A549 (cell line): ENCODE measurements around the gene SLC51A. TPM values are rescaled to one million over a fixed set of nuclear protein-coding genes. Genes with fewer than 3 reads are reported as not detected.

Source experiments
- ATAC-seq, 2 experiments: fragments of 200-7000 bp in 1 of 2; fragments of >200 bp in 1 of 2; cut with Nextera tagmentation in 1 of 2; cut with Tn5 transposase in 1 of 2; 3 replicates each; pipeline versions ENCODE4 v1.8.0 to v1.9.1; 2018 to 2020; ENCODE audit warnings: mild to moderate bottlenecking in 1 of 2, moderate library complexity in 1 of 2
- CTCF ChIA-PET: fragments of 300-600 bp; sonication (Branson Sonifier 250); formaldehyde crosslinking; extraction: SDS; loops from one replicate; lab custom pipeline; 2021; ENCODE audit warnings: antibody characterized with exemption, inconsistent platforms; lab: Yijun Ruan, JAX
- POLR2A ChIA-PET: fragments of 350-600 bp; formaldehyde crosslinking; extraction: SDS; loops from one replicate; lab custom pipeline; 2021; ENCODE audit warnings: antibody characterized with exemption, inconsistent platforms; lab: Yijun Ruan, JAX
- DNase-seq, 2 experiments: peaks; one replicate each; pipeline versions ENCODE4 v3.0.0 to v3.0.0-alpha.2; 2011 to 2016; ENCODE audit warnings: low read depth in 1 of 2, low spot score in 1 of 2
- FAIRE-seq: peaks from 2 replicates; lab custom pipeline; 2011; peaks lifted over from hg19 to GRCh38; lab: Jason Lieb, UNC
- H3K27ac ChIP-seq, 2 experiments: fragments of >200 bp; sonication (Bioruptor Twin); formaldehyde crosslinking; 3 replicates each; pipeline ENCODE4 v1.5.1; 2016 to 2017
- H3K4me1 ChIP-seq: fragments of >200 bp; sonication (Bioruptor Twin); formaldehyde crosslinking; 3 replicates; pipeline ENCODE4 v1.6.1; 2016
- H3K4me2 ChIP-seq: fragments of >200 bp; sonication (Bioruptor Twin); formaldehyde crosslinking; 3 replicates; pipeline ENCODE4 v1.6.1; 2016
- H3K4me3 ChIP-seq: fragments of >200 bp; sonication (Bioruptor Twin); formaldehyde crosslinking; 3 replicates; pipeline ENCODE4 v1.5.1; 2016
- H3K9me3 ChIP-seq: fragments of >200 bp; sonication (Bioruptor Twin); formaldehyde crosslinking; 3 replicates; pipeline ENCODE4 v1.6.1; 2016
- CBX8 ChIP-seq: fragments of 200-600 bp; sonication (generic); IDR thresholded peaks from 2 replicates; pipeline ENCODE4 v1.6.1; 2016
- CTCF ChIP-seq: fragments of >200 bp; sonication (Bioruptor Twin); formaldehyde crosslinking; IDR thresholded peaks from 3 replicates; pipeline ENCODE4 v1.5.1; 2016
- HES2 ChIP-seq: fragments of >200 bp; sonication (Bioruptor Twin); formaldehyde crosslinking; IDR thresholded peaks from 2 replicates; pipeline ENCODE4 v1.6.1; 2016
- MAFK ChIP-seq: fragments of 450-650 bp; IDR thresholded peaks from 2 replicates; pipeline ENCODE4 v1.6.1; 2014; ENCODE audit not compliant: partially characterized antibody
- MAZ ChIP-seq: fragments of 150-350 bp; IDR thresholded peaks from 2 replicates; pipeline ENCODE4 v1.6.1; 2014; ENCODE audit warnings: antibody characterized with exemption, low read depth, low read length, borderline replicate concordance
- PHF8 ChIP-seq: fragments of 200-600 bp; sonication (generic); IDR thresholded peaks from 2 replicates; pipeline ENCODE4 v1.6.1; 2016; ENCODE audit warnings: low read depth, mild to moderate bottlenecking, antibody characterized with exemption, moderate library complexity, borderline replicate concordance
- SREBF2 ChIP-seq: fragments of 450-650 bp; IDR thresholded peaks from 2 replicates; pipeline ENCODE4 v1.6.1; 2014; ENCODE audit warnings: mild to moderate bottlenecking, moderate library complexity
- ZFP36 ChIP-seq: fragments of 450-650 bp; IDR thresholded peaks from 2 replicates; pipeline ENCODE4 v1.6.1; 2014; ENCODE audit warnings: borderline replicate concordance; ENCODE audit not compliant: partially characterized antibody
- WGBS: methylation state at CpG from one replicate; pipeline ENCODE4 v1.1.6; 2017; ENCODE audit errors: missing lambda C conversion rate; 5-methylcytosine and 5-hydroxymethylcytosine counted together
- polyA plus RNA-seq, 4 experiments: library from polyadenylated mRNA; depleted of rRNA in 3 of 4; stranded (reverse); fragments of >200 nt; fragmentation: RNase III in 1 of 4; extraction: RNeasy Plus Mini Kit Qiagen cat#74134 plus additional on column Dnase treatment in 1 of 4; gene quantifications; 2 replicates in 3 of 4; 3 replicates in 1 of 4; pipeline ENCODE4 v1.2.3, GENCODE V29; 2011 to 2017
- small RNA-seq, 6 experiments: library from RNA; depleted of rRNA; stranded (forward); fragments of <200 nt; gene quantifications; one replicate each; pipeline ENCODE3, GENCODE V24; 2012
- TF ChIP-seq, protein P1 (sequence below): fragments of 250-450 bp; sonication (Bioruptor Pico); IDR thresholded peaks from 2 replicates; pipeline ENCODE4 v1.5.0; 2021; ENCODE audit warnings: mild to moderate bottlenecking, moderate library complexity, borderline replicate concordance

Gene SLC51A
- polyA plus RNA-seq, 2 of the 4 experiments (the other 2 are of a cell fraction), result not detected

- FAIRE-seq, result no peak
- 88% methylated on average over 4 of the region's 4 CpGs for WGBS
- no peak overlapping the region for H3K27ac ChIP-seq
These were observed 65.6 kb downstream of the SLC51A start for GRCh38 chr3:196281962-196282361.

More at GRCh38 chr3:196281962-196282361, 65.6 kb downstream of the SLC51A start:
- POLR2A ChIA-PET, result no interaction called here
- DNase-seq, result no peak
- peaks cover 41% of the 10 kb centered on the region for H3K4me1 ChIP-seq
- H3K9me3 ChIP-seq, result no peaks in the 10 kb centered on the region
- no peak overlapping the region for H3K4me3 ChIP-seq
- TF ChIP-seq MAZ (no peak), MAFK (no peak), SREBF2 (no peak), PHF8 (no peak), HES2 (no peak), CBX8 (no peak), ZFP36 (no peak), CTCF (no peak)
- TF ChIP-seq, protein P1, sequence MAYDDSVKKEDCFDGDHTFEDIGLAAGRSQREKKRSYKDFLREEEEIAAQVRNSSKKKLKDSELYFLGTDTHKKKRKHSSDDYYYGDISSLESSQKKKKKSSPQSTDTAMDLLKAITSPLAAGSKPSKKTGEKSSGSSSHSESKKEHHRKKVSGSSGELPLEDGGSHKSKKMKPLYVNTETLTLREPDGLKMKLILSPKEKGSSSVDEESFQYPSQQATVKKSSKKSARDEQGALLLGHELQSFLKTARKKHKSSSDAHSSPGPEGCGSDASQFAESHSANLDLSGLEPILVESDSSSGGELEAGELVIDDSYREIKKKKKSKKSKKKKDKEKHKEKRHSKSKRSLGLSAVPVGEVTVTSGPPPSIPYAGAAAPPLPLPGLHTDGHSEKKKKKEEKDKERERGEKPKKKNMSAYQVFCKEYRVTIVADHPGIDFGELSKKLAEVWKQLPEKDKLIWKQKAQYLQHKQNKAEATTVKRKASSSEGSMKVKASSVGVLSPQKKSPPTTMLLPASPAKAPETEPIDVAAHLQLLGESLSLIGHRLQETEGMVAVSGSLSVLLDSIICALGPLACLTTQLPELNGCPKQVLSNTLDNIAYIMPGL (CRISPR knock-in tag), result no peak
- TF ChIP-seq, all 56 proteins: peak for 0
- H3K4me2 ChIP-seq, result no peak overlapping the region
- CTCF ChIA-PET, result interaction anchor here (1.0 to 2.0 kb wide), 3 partner anchors 9 to 29 kb away, joined by 3 to 8 read pairs (median 3); no protein-coding TSS in a partner anchor
- no peak for ATAC-seq

Small RNA genes lying within 50 kb of the gene (small RNA-seq; reads per million reads assigned to genes)
- gene RF00019, result 0 reads per million in 6 experiments

Other genes starting within 250 kb of the SLC51A start
- 146 and 147 TPM in 2 replicates for gene TFRC, start 134.4 kb upstream of the SLC51A start, polyA plus RNA-seq (2011; rRNA removed)
- gene TFRC, start 134.4 kb upstream of the SLC51A start, polyA plus RNA-seq (2017; fragmentation: RNase III; extraction: RNeasy Plus Mini Kit Qiagen cat#74134 plus additional on column Dnase treatment), result 114 to 139 TPM (median 132 TPM) in 3 replicates
- not detected in 2 replicates for gene ZDHHC19, start 5.1 kb upstream of the SLC51A start, polyA plus RNA-seq (2011; rRNA removed)
- gene ZDHHC19, start 5.1 kb upstream of the SLC51A start, polyA plus RNA-seq (2017; fragmentation: RNase III; extraction: RNeasy Plus Mini Kit Qiagen cat#74134 plus additional on column Dnase treatment), result 0.12 to 0.15 TPM in 2 of 3 replicates, not detected in the other
- gene PCYT1A, start 71.2 kb downstream of the SLC51A start, polyA plus RNA-seq (2011; rRNA removed), result 45.4 and 48.0 TPM in 2 replicates
- gene PCYT1A, start 71.2 kb downstream of the SLC51A start, polyA plus RNA-seq (2017; fragmentation: RNase III; extraction: RNeasy Plus Mini Kit Qiagen cat#74134 plus additional on column Dnase treatment), result 41.6 to 44.7 TPM (median 41.9 TPM) in 3 replicates
- 24.0 and 34.7 TPM in 2 replicates for gene DYNLT2B, start 101.7 kb downstream of the SLC51A start, polyA plus RNA-seq (2011; rRNA removed)
- gene DYNLT2B, start 101.7 kb downstream of the SLC51A start, polyA plus RNA-seq (2017; fragmentation: RNase III; extraction: RNeasy Plus Mini Kit Qiagen cat#74134 plus additional on column Dnase treatment), result 32.2 to 38.2 TPM (median 34.9 TPM) in 3 replicates
- 5.2 and 6.6 TPM in 2 replicates for gene TM4SF19, start 121.9 kb downstream of the SLC51A start, polyA plus RNA-seq (2011; rRNA removed)
- gene TM4SF19, start 121.9 kb downstream of the SLC51A start, polyA plus RNA-seq (2017; fragmentation: RNase III; extraction: RNeasy Plus Mini Kit Qiagen cat#74134 plus additional on column Dnase treatment), result 3.9 to 4.4 TPM (median 4.0 TPM) in 3 replicates
- 14.2 and 14.5 TPM in 2 replicates for gene UBXN7, start 215.9 kb downstream of the SLC51A start, polyA plus RNA-seq (2011; rRNA removed)
- 7.5 to 7.9 TPM (median 7.9 TPM) in 3 replicates for gene UBXN7, start 215.9 kb downstream of the SLC51A start, polyA plus RNA-seq (2017; fragmentation: RNase III; extraction: RNeasy Plus Mini Kit Qiagen cat#74134 plus additional on column Dnase treatment)